BE2C (cell line): Measurements from ENCODE around the gene RIC3.

Experiments
- DNase-seq: peaks from one replicate; pipeline ENCODE4 v3.0.0-alpha.2; 2020
- H3K27me3 ChIP-seq: fragments of 250-450 bp; sonication (Bioruptor Pico); 2 replicates; pipeline ENCODE4 v1.5.1; 2020; ENCODE audit warnings: mild to moderate bottlenecking
- H3K36me3 ChIP-seq: fragments of 250-450 bp; sonication (Bioruptor Pico); 2 replicates; pipeline ENCODE4 v1.5.1; 2020; ENCODE audit warnings: mild to moderate bottlenecking
- H3K4me1 ChIP-seq: fragments of 250-450 bp; sonication (Bioruptor Pico); 2 replicates; pipeline ENCODE4 v1.5.1; 2020
- H3K4me3 ChIP-seq: 2 replicates; pipeline ENCODE4 v1.5.1; 2011; ENCODE audit warnings: low read depth, low read length
- H3K9me3 ChIP-seq: fragments of 250-450 bp; sonication (Bioruptor Pico); 2 replicates; pipeline ENCODE4 v1.5.1; 2020
- TF ChIP-seq, protein P1 (sequence below): IDR thresholded peaks from 2 replicates; pipeline ENCODE4 v1.5.1; 2012; ENCODE audit warnings: mild to moderate bottlenecking, low read depth, low read length

The RIC3 gene

DNA sequence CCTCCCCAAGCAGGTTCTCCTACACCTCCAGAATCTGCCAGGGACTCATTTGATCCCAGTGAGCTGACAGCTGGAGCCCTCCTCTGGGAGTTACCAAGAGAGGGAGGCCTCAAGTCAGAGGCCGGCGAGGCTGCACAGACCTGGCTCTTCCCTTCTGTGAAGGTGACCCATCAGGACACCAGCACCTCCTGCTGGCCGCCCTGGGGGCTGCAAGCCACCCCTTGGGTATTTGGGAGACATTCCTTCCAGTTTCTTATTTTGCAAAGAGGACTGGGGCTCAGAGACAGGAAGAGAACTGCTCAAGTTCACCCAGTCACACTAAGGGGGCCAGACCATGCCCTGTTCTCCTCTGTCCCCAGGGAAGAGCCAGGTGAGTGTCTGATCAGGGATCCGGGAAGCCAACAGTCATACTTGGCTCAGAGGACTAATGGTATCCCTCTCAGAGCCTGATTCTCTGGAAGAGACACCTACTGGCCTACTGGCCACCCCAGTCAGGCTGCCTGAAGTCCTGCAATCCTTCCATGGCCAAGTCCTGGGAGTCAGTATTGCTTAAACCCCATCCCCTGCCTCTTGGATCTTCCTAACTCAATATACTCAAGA is 40.5 kb upstream of the RIC3 start:
- peaks cover 6% of the 10 kb centered on the region for H3K4me1 ChIP-seq
- no peaks in the 10 kb centered on the region for H3K27me3 ChIP-seq
- no peaks in the 10 kb centered on the region for H3K36me3 ChIP-seq
- TF ChIP-seq, protein P1, sequence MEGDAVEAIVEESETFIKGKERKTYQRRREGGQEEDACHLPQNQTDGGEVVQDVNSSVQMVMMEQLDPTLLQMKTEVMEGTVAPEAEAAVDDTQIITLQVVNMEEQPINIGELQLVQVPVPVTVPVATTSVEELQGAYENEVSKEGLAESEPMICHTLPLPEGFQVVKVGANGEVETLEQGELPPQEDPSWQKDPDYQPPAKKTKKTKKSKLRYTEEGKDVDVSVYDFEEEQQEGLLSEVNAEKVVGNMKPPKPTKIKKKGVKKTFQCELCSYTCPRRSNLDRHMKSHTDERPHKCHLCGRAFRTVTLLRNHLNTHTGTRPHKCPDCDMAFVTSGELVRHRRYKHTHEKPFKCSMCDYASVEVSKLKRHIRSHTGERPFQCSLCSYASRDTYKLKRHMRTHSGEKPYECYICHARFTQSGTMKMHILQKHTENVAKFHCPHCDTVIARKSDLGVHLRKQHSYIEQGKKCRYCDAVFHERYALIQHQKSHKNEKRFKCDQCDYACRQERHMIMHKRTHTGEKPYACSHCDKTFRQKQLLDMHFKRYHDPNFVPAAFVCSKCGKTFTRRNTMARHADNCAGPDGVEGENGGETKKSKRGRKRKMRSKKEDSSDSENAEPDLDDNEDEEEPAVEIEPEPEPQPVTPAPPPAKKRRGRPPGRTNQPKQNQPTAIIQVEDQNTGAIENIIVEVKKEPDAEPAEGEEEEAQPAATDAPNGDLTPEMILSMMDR = peak; percentile 43
- H3K4me3 ChIP-seq = no peak overlapping the region
- H3K9me3 ChIP-seq = no peaks in the 10 kb centered on the region
- DNase-seq = no peak

DNA sequence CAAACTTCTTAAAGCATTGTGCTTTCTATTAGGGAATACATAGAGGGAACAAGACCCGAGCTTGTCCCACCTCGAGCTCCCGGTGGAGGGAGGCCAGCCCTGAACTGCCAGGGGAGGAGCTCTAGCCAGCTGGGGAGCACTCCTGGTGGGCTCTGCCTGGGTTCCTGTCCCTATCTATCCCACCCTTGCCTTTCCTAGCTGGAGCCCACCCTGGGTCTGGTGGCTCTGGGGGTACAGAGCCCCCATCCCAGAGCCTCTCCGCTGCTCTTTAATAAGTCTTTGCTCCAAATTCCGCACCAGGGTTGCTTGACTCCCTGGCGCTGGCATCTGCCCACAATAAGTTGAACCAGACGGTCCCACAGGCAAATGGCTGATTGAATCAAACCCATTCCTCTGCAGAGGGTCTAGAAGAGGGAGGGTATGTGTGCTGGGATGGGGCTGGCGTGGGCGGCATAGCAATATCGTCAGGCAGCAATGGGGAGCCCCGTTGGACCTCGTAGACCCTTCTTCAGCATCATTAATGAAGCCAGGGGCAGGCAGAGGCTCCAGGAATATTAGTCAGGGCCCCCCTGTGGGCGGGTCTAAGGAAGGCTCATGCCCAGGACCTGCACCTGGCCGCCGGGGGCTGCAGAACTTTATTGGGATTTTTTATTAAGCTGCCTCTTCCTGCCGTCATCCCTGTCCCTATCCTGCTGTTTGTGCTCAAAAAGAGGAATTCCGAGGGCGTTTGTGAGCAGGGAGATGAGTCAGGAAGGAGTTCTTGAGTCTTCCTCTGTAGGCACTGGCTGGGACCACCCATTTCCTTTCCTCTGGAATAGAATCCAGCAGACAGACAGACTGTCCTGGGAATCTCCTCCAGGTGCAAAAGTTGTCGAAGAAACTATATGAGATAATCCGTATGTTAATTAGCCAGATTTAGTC is 38.5 kb upstream of the RIC3 start:
- no peaks in the 10 kb centered on the region for H3K36me3 ChIP-seq
- no peaks in the 10 kb centered on the region for H3K27me3 ChIP-seq
- TF ChIP-seq, protein P1 = no peak
- H3K4me1 ChIP-seq = peaks cover 6% of the 10 kb centered on the region
- no peak for DNase-seq
- peak overlapping the region; percentile 46 for H3K4me3 ChIP-seq
- no peaks in the 10 kb centered on the region for H3K9me3 ChIP-seq

DNA sequence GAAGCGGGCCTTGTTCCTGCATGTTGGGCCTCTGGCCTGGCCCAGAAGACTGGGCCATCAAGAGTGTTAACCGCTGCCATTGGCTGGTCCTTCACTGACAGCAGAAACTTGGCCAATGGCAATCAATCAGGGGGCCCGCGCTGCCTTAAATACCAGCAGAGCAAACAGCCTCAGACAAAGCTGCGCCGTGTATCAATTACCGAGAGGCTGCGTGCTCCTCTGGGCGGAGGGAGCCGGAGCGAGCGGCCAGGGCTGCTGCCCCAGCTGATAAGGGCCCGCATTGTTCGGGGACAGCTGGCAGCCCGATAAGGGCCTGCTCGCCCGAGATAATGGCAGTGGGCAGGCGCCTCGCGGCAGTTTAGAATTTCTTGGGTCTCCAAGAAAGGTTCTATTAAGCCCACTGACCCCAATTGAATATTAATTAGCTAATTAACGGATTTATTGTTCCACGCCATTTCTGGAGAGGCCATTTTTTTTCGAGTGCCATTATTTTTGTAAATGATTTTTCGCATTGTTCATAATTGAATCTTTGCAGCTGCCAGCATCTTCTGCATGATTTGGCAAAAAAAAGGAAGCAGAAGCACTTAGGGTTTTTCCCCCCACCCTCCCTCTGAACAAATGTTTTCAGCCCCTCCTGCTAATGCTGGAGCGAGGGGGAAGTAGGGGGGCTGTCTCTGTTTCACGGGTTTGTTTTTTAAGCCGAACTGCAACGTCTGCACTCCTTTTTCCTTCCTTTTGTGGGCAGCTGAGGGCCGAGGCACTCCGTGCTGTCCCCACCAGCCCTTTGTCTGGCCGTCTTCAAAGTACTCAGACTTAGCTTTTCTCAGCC is 37.6 kb upstream of the RIC3 start:
- DNase-seq = peak; percentile 88
- TF ChIP-seq, protein P1 = no peak
- H3K4me3 ChIP-seq = peak overlapping the region; percentile 46
- no peaks in the 10 kb centered on the region for H3K9me3 ChIP-seq
- peaks cover 6% of the 10 kb centered on the region for H3K4me1 ChIP-seq
- H3K27me3 ChIP-seq = no peaks in the 10 kb centered on the region
- no peaks in the 10 kb centered on the region for H3K36me3 ChIP-seq

DNA sequence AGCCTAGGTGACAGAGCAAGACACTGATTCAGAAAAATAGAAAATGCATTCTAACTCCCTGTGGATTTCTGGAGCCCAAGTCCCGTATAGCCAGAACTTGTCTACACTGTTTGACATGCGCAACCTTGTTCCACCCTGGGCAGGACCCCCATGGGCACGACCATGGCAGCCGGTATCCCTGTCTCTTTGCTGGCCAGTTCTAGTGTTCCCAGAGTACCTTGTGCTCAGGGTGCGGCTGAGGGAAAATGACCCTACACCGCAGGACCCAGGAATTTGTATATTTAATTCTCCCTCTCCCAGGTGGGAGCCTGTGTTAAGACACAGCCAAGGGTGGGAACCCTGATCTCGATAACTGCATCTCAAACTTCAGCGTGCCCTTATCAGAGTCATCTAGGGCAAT is 36.7 kb upstream of the RIC3 start:
- no peak for DNase-seq
- H3K36me3 ChIP-seq = no peaks in the 10 kb centered on the region
- no peaks in the 10 kb centered on the region for H3K27me3 ChIP-seq
- H3K4me3 ChIP-seq = no peak overlapping the region
- TF ChIP-seq, protein P1 = no peak
- no peaks in the 10 kb centered on the region for H3K9me3 ChIP-seq
- H3K4me1 ChIP-seq = peaks cover 6% of the 10 kb centered on the region

DNA sequence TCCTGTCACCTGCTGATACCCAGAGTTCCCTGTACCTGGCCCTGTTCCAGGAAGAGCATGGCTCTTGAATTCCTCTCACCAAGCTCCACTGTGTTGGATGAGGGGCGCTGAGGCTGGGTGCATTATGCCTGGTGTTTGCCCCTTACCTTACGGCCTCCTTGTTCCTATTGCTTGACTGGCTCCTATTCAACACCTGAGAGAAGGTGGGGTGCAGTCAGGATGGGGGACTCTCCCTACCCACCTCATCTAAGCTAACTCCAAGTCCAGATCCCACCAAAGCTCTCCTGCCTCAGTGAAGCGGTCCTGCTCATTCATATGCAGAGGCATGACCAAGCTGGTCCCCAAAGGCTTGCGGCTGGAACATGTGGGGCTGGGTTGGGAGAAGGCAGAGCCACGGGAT is 35.8 kb upstream of the RIC3 start:
- Histone ChIP-seq H3K4me1 (peaks cover 6% of the 10 kb centered on the region), H3K4me3 (no peak overlapping the region), H3K9me3 (no peaks in the 10 kb centered on the region), H3K27me3 (no peaks in the 10 kb centered on the region), H3K36me3 (no peaks in the 10 kb centered on the region)
- TF ChIP-seq, protein P1 = no peak
- no peak for DNase-seq
